ENCODE results near the gene FOCAD.
"Not testable (repeated sequence)": the region's sequence is repeated elsewhere in the genome, so short reads cannot be mapped to it uniquely, and the experiment has no call there.

FOCAD gene

DNA sequence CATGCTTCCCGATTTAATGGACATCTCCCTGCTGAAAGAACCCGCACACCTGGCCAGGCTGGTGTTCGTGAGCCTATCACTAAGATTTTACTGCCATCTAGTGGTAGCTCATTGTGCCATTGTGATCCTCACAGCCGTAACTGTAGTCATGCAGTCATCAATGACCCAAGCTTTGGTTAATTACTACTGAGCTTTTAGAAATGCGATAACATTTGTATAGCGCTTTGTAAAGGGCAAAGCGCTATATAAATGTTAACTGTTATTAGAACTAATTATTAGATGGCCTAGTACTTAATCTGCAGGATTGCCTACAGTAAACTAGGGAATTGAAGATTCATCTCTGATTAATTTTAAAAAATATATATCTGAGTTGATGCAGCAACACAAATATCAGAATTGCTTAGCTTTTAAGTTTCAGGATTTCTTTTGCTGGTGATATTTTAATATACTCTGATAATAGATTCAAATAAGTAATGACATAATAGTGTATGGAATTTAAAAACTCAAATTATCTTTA is 257.2 kb downstream of the FOCAD start:
- no peaks in the 10 kb centered on the region for H3K36me3 ChIP-seq (ENCODE audit: control insufficient read depth, insufficient read depth, low read length)
- peak in 2 of 3 donors; percentile 3 to 27 for DNase-seq
- H3K27me3 ChIP-seq (replicated peaks; ENCODE audit: control insufficient read depth, insufficient read depth, low read length, poor library complexity, severe bottlenecking), result no peaks in the 10 kb centered on the region
- H3K27ac ChIP-seq (ENCODE audit: insufficient read depth, low read length, poor library complexity, severe bottlenecking), result no peak overlapping the region
- no peaks in the 10 kb centered on the region for H3K4me1 ChIP-seq (ENCODE audit: control insufficient read depth, insufficient read depth, low read length, poor library complexity, severe bottlenecking)
- H3K9me3 ChIP-seq (ENCODE audit: control insufficient read depth, low read length), result no peaks in the 10 kb centered on the region
- H3K4me3 ChIP-seq (ENCODE audit: insufficient read depth, low read depth, low read length, poor library complexity, severe bottlenecking), result no peak overlapping the region

- Histone ChIP-seq H3K9me3 (ENCODE audit: control insufficient read depth, low read length) (no peaks in the 10 kb centered on the region), H3K4me1 (ENCODE audit: control insufficient read depth, insufficient read depth, low read length, poor library complexity, severe bottlenecking) (no peaks in the 10 kb centered on the region), H3K27me3 (replicated peaks; ENCODE audit: control insufficient read depth, insufficient read depth, low read length, poor library complexity, severe bottlenecking) (no peaks in the 10 kb centered on the region), H3K4me3 (ENCODE audit: insufficient read depth, low read depth, low read length, poor library complexity, severe bottlenecking) (no peak overlapping the region), H3K36me3 (ENCODE audit: control insufficient read depth, insufficient read depth, low read length) (no peaks in the 10 kb centered on the region), H3K27ac (ENCODE audit: insufficient read depth, low read length, poor library complexity, severe bottlenecking) (no peak overlapping the region)
- no peak for DNase-seq
Observed at GRCh38 chr9:20944507-20944906, 260.4 kb downstream of the FOCAD start.

- no peak for DNase-seq
- H3K27me3 ChIP-seq (replicated peaks; ENCODE audit: control insufficient read depth, insufficient read depth, low read length, poor library complexity, severe bottlenecking), result no peaks in the 10 kb centered on the region
- H3K27ac ChIP-seq (ENCODE audit: insufficient read depth, low read length, poor library complexity, severe bottlenecking), result no peak overlapping the region
- H3K9me3 ChIP-seq (ENCODE audit: control insufficient read depth, low read length), result no peaks in the 10 kb centered on the region
- H3K4me3 ChIP-seq (ENCODE audit: insufficient read depth, low read depth, low read length, poor library complexity, severe bottlenecking), result no peak overlapping the region
- H3K36me3 ChIP-seq (ENCODE audit: control insufficient read depth, insufficient read depth, low read length), result no peaks in the 10 kb centered on the region
- H3K4me1 ChIP-seq (ENCODE audit: control insufficient read depth, insufficient read depth, low read length, poor library complexity, severe bottlenecking), result no peaks in the 10 kb centered on the region
Observed at GRCh38 chr9:20945269-20945668, 261.2 kb downstream of the FOCAD start.

DNA sequence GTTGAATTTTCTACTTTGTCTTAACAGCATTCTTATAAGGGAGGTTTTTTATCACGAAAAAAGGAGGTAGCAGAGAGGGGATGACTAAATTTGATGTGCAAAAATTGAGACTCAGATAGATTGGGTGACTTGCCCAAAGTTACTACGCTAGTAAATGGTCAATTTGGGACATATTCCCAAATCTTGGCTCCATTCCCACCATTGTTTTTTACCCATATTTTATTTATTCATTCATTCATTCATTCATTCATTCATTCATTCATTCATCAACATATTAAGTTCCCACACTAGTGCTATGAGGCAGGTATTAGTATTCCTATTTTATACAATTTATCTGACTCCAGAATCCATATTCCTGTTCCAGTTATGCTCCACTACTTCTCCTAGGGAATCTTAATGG is 261.8 kb downstream of the FOCAD start:
- H3K27ac ChIP-seq (ENCODE audit: insufficient read depth, low read length, poor library complexity, severe bottlenecking), result no peak overlapping the region

GRCh38 chr9:20948703-20949102 is 264.6 kb downstream of the FOCAD start:
- no peak overlapping the region for H3K4me3 ChIP-seq (ENCODE audit: insufficient read depth, low read depth, low read length, poor library complexity, severe bottlenecking)
- no peaks in the 10 kb centered on the region for H3K9me3 ChIP-seq (ENCODE audit: control insufficient read depth, low read length)
- no peaks in the 10 kb centered on the region for H3K4me1 ChIP-seq (ENCODE audit: control insufficient read depth, insufficient read depth, low read length, poor library complexity, severe bottlenecking)
- no peak for DNase-seq
- no peak overlapping the region for H3K27ac ChIP-seq (ENCODE audit: insufficient read depth, low read length, poor library complexity, severe bottlenecking)
- peaks cover 11% of the 10 kb centered on the region for H3K36me3 ChIP-seq (ENCODE audit: control insufficient read depth, insufficient read depth, low read length)
- no peaks in the 10 kb centered on the region for H3K27me3 ChIP-seq (replicated peaks; ENCODE audit: control insufficient read depth, insufficient read depth, low read length, poor library complexity, severe bottlenecking)

More for the DNA sequence above, 261.8 kb downstream of the FOCAD start:
- Histone ChIP-seq H3K4me1 (ENCODE audit: control insufficient read depth, insufficient read depth, low read length, poor library complexity, severe bottlenecking) (no peaks in the 10 kb centered on the region), H3K4me3 (ENCODE audit: insufficient read depth, low read depth, low read length, poor library complexity, severe bottlenecking) (no peak overlapping the region), H3K27me3 (replicated peaks; ENCODE audit: control insufficient read depth, insufficient read depth, low read length, poor library complexity, severe bottlenecking) (no peaks in the 10 kb centered on the region), H3K36me3 (ENCODE audit: control insufficient read depth, insufficient read depth, low read length) (no peaks in the 10 kb centered on the region), H3K9me3 (ENCODE audit: control insufficient read depth, low read length) (no peaks in the 10 kb centered on the region)
- DNase-seq, result no peak

DNA sequence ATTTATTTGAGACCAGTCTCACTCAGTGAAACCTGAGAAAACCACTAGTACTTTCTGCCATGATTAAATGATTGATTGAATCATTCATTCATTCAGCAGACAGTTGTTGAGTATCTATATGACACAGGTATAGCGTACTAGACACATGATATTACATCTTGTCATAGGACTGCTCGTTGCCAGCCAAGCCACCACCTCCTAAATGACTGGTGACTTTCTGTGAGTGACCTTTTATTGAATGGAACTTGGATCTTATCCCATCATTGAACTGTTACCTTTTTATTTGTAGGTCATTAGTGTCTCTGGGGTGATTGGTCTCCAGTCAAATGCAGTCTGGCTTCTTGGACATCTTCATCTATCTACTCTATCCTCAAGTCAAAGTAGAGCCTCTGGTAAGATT is 266.6 kb downstream of the FOCAD start:
- Histone ChIP-seq H3K4me1 (ENCODE audit: control insufficient read depth, insufficient read depth, low read length, poor library complexity, severe bottlenecking) (no peaks in the 10 kb centered on the region), H3K27me3 (replicated peaks; ENCODE audit: control insufficient read depth, insufficient read depth, low read length, poor library complexity, severe bottlenecking) (no peaks in the 10 kb centered on the region), H3K9me3 (ENCODE audit: control insufficient read depth, low read length) (no peaks in the 10 kb centered on the region), H3K27ac (ENCODE audit: insufficient read depth, low read length, poor library complexity, severe bottlenecking) (no peak overlapping the region), H3K4me3 (ENCODE audit: insufficient read depth, low read depth, low read length, poor library complexity, severe bottlenecking) (no peak overlapping the region), H3K36me3 (ENCODE audit: control insufficient read depth, insufficient read depth, low read length) (peaks cover 11% of the 10 kb centered on the region)
- DNase-seq, result no peak

GRCh38 chr9:20962536-20963225 is 278.6 kb downstream of the FOCAD start:
- Histone ChIP-seq H3K27me3 (replicated peaks; ENCODE audit: control insufficient read depth, insufficient read depth, low read length, poor library complexity, severe bottlenecking) (no peaks in the 10 kb centered on the region), H3K4me3 (ENCODE audit: insufficient read depth, low read depth, low read length, poor library complexity, severe bottlenecking) (no peak overlapping the region), H3K9me3 (ENCODE audit: control insufficient read depth, low read length) (no peaks in the 10 kb centered on the region), H3K27ac (ENCODE audit: insufficient read depth, low read length, poor library complexity, severe bottlenecking) (no peak overlapping the region), H3K4me1 (ENCODE audit: control insufficient read depth, insufficient read depth, low read length, poor library complexity, severe bottlenecking) (no peaks in the 10 kb centered on the region), H3K36me3 (ENCODE audit: control insufficient read depth, insufficient read depth, low read length) (no peaks in the 10 kb centered on the region)
- no peak for DNase-seq

DNA sequence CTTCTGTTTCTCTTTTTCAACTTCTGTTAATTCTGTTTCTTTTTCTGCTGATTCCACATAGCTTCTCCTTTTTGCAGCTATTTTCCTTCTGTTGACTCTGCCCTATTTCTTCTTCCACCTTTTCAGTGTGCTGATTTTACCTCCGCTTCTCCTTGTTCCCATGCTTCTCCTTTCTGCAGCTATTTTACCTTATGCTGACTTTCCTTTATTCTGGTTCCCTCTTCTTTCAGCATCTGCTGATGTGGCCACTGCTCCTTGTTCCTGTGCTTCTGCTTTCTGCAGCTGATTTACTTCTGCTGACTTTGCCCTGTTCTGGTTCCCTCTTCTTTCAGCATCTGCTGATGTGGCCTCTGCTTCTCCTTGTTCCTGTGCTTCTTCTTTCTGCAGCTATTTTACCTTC is 288.6 kb downstream of the FOCAD start:
- no peak overlapping the region for H3K27ac ChIP-seq (ENCODE audit: insufficient read depth, low read length, poor library complexity, severe bottlenecking)
- H3K9me3 ChIP-seq (ENCODE audit: control insufficient read depth, low read length), result no peaks in the 10 kb centered on the region
- H3K4me3 ChIP-seq (ENCODE audit: insufficient read depth, low read depth, low read length, poor library complexity, severe bottlenecking), result no peak overlapping the region
- DNase-seq, result no peak
- no peaks in the 10 kb centered on the region for H3K4me1 ChIP-seq (ENCODE audit: control insufficient read depth, insufficient read depth, low read length, poor library complexity, severe bottlenecking)
- H3K27me3 ChIP-seq (replicated peaks; ENCODE audit: control insufficient read depth, insufficient read depth, low read length, poor library complexity, severe bottlenecking), result no peaks in the 10 kb centered on the region
- no peaks in the 10 kb centered on the region for H3K36me3 ChIP-seq (ENCODE audit: control insufficient read depth, insufficient read depth, low read length)

GRCh38 chr9:20973246-20973947 is 289.3 kb downstream of the FOCAD start:
- H3K4me3 ChIP-seq (ENCODE audit: insufficient read depth, low read depth, low read length, poor library complexity, severe bottlenecking); H3K27ac ChIP-seq (ENCODE audit: insufficient read depth, low read length, poor library complexity, severe bottlenecking): not testable (repeated sequence)

DNA sequence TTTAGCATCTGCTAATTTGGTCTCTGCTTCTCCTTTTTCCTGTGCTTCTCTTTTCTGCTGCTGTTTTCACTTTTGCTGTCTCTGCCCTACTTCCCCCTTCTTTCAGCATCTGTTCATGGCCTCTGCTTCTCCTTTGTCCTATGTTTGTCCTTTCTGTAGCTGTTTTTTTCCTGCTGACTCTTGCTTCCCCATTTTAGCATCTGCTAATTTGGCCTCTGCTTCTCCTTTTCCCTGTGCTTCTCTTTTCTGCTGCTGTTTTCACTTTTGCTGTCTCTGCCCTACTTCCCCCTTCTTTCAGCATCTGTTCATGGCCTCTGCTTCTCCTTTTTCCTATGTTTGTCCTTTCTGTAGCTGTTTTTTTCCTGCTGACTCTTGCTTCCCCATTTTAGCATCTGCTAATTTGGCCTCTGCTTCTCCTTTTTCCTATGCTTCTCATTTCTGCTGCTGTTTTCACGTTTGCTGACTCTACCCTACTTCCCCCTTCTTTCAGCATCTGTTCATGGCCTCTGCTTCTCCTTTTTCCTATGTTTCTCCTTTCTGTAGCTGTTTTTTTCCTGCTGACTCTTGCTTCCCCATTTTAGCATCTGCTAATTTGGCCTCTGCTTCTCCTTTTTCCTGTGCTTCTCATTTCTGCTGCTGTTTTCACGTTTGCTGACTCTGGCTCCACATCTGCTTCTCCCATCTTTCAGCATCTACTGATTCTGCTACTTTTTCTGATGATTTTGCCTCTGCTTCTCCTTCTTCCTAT is 290.3 kb downstream of the FOCAD start:
- not testable (repeated sequence) for H3K27me3 ChIP-seq (replicated peaks; ENCODE audit: control insufficient read depth, insufficient read depth, low read length, poor library complexity, severe bottlenecking); DNase-seq; H3K4me1 ChIP-seq (ENCODE audit: control insufficient read depth, insufficient read depth, low read length, poor library complexity, severe bottlenecking); H3K9me3 ChIP-seq (ENCODE audit: control insufficient read depth, low read length); H3K36me3 ChIP-seq (ENCODE audit: control insufficient read depth, insufficient read depth, low read length); H3K27ac ChIP-seq (ENCODE audit: insufficient read depth, low read length, poor library complexity, severe bottlenecking); H3K4me3 ChIP-seq (ENCODE audit: insufficient read depth, low read depth, low read length, poor library complexity, severe bottlenecking)

More at GRCh38 chr9:20973246-20973947, 289.3 kb downstream of the FOCAD start:
- H3K4me1 ChIP-seq (ENCODE audit: control insufficient read depth, insufficient read depth, low read length, poor library complexity, severe bottlenecking); DNase-seq; H3K9me3 ChIP-seq (ENCODE audit: control insufficient read depth, low read length); H3K27me3 ChIP-seq (replicated peaks; ENCODE audit: control insufficient read depth, insufficient read depth, low read length, poor library complexity, severe bottlenecking); H3K36me3 ChIP-seq (ENCODE audit: control insufficient read depth, insufficient read depth, low read length): not testable (repeated sequence)

Data from effector memory CD4-positive, alpha-beta T cell (primary cell).